Activated naive CD8-positive, alpha-beta T cell treated with anti-CD3 and anti-CD28 coated beads for 36 hours (primary cell): Measurements from ENCODE around the gene OTOP3. TPM values are rescaled to one million over a fixed set of nuclear protein-coding genes. Genes with fewer than 3 reads are reported as not detected.
A peak's percentile ranks its signal among the peaks of the same experiment; 100 is the strongest.

Experiments
- DNase-seq: peaks from one replicate; pipeline ENCODE4 v3.0.0; 2021
- H3K27ac Mint-ChIP-seq: one replicate; pipeline ENCODE4 v1.8.0; 2022; ENCODE audit warnings: mild to moderate bottlenecking, moderate library complexity, mixed read lengths
- H3K27me3 Mint-ChIP-seq: one replicate; pipeline ENCODE4 v1.8.0; 2022; ENCODE audit warnings: mild to moderate bottlenecking, mixed read lengths
- H3K36me3 Mint-ChIP-seq: one replicate; pipeline ENCODE4 v1.8.0; 2021; ENCODE audit warnings: mild to moderate bottlenecking, mixed read lengths
- H3K4me1 Mint-ChIP-seq: one replicate; pipeline ENCODE4 v1.8.0; 2021; ENCODE audit warnings: mixed read lengths
- H3K4me3 Mint-ChIP-seq: one replicate; pipeline ENCODE4 v1.8.0; 2022; ENCODE audit warnings: mild to moderate bottlenecking, moderate library complexity, mixed read lengths
- H3K9me3 Mint-ChIP-seq: one replicate; pipeline ENCODE4 v1.8.0; 2022; ENCODE audit warnings: mixed read lengths
- total RNA-seq, 2 experiments: library from RNA; stranded (reverse); gene quantifications; one replicate each; pipeline ENCODE4 v1.2.3, GENCODE V29; 2021

The OTOP3 gene
- total RNA-seq, 2 experiments from 2014 or later = not detected

GRCh38 chr17:74922694-74923537 is 12.8 kb upstream of the OTOP3 start, which contains the start of gene USH1G:
Gene USH1G, minus strand, starts transcription at chr17:74923255. Its CDS starts 182 bp downstream, at chr17:74923073.
- Mint-ChIP-seq H3K27me3 (peaks cover 84% of the 10 kb centered on the region), H3K4me3 (peak within 1 kb of the TSS; percentile 2)
- DNase-seq = no peak

GRCh38 chr17:74923538-74924249 is 12.0 kb upstream of the OTOP3 start:
- H3K27me3 Mint-ChIP-seq = peaks cover 84% of the 10 kb centered on the region

More at GRCh38 chr17:74922694-74923537, 12.8 kb upstream of the OTOP3 start, which contains the start of gene USH1G:
- Mint-ChIP-seq H3K27ac (no peak within 1 kb of the TSS), H3K9me3 (no peaks in the 10 kb centered on the region), H3K4me1 (no peaks in the 10 kb centered on the region), H3K36me3 (no peaks in the 10 kb centered on the region)

GRCh38 chr17:74924250-74924948 is 11.3 kb upstream of the OTOP3 start, which contains the start of gene OTOP2:
Gene OTOP2, plus strand, starts transcription at chr17:74924273. Its CDS starts 360 bp downstream, at chr17:74924633.
- no peaks in the 10 kb centered on the region for H3K9me3 Mint-ChIP-seq
- no peak within 1 kb of the TSS for H3K27ac Mint-ChIP-seq
- H3K36me3 Mint-ChIP-seq = no peaks in the 10 kb centered on the region
- H3K4me1 Mint-ChIP-seq = no peaks in the 10 kb centered on the region
- no peak within 1 kb of the TSS for H3K4me3 Mint-ChIP-seq
- peaks cover 77% of the 10 kb centered on the region for H3K27me3 Mint-ChIP-seq
- no peak for DNase-seq

More at GRCh38 chr17:74923538-74924249, 12.0 kb upstream of the OTOP3 start:
- no peaks in the 10 kb centered on the region for H3K4me1 Mint-ChIP-seq
- H3K9me3 Mint-ChIP-seq = no peaks in the 10 kb centered on the region
- no peak overlapping the region for H3K27ac Mint-ChIP-seq
- peak; percentile 74 for DNase-seq
- no peaks in the 10 kb centered on the region for H3K36me3 Mint-ChIP-seq
- no peak overlapping the region for H3K4me3 Mint-ChIP-seq

GRCh38 chr17:74925242-74925641 is 10.5 kb upstream of the OTOP3 start:
- no peak for DNase-seq
- H3K9me3 Mint-ChIP-seq = no peaks in the 10 kb centered on the region
- no peak overlapping the region for H3K27ac Mint-ChIP-seq
- H3K4me3 Mint-ChIP-seq = no peak overlapping the region
- peaks cover 75% of the 10 kb centered on the region for H3K27me3 Mint-ChIP-seq
- H3K36me3 Mint-ChIP-seq = no peaks in the 10 kb centered on the region
- H3K4me1 Mint-ChIP-seq = no peaks in the 10 kb centered on the region

- no peak for DNase-seq
- Mint-ChIP-seq H3K27ac (no peak overlapping the region), H3K4me3 (no peak overlapping the region), H3K27me3 (peaks cover 76% of the 10 kb centered on the region), H3K4me1 (no peaks in the 10 kb centered on the region), H3K9me3 (no peaks in the 10 kb centered on the region), H3K36me3 (no peaks in the 10 kb centered on the region)
Observed at GRCh38 chr17:74928786-74929185, 6.9 kb upstream of the OTOP3 start.

GRCh38 chr17:74930535-74931036 is 5.1 kb upstream of the OTOP3 start:
- H3K4me3 Mint-ChIP-seq = no peak overlapping the region
- H3K27ac Mint-ChIP-seq = no peak overlapping the region
- no peaks in the 10 kb centered on the region for H3K9me3 Mint-ChIP-seq
- H3K27me3 Mint-ChIP-seq = peaks cover 71% of the 10 kb centered on the region
- no peaks in the 10 kb centered on the region for H3K4me1 Mint-ChIP-seq
- no peak for DNase-seq
- no peaks in the 10 kb centered on the region for H3K36me3 Mint-ChIP-seq

- peaks cover 73% of the 10 kb centered on the region for H3K27me3 Mint-ChIP-seq
- H3K9me3 Mint-ChIP-seq = no peaks in the 10 kb centered on the region
- H3K4me3 Mint-ChIP-seq = no peak overlapping the region
- H3K4me1 Mint-ChIP-seq = no peaks in the 10 kb centered on the region
- no peak overlapping the region for H3K27ac Mint-ChIP-seq
- DNase-seq = no peak
- H3K36me3 Mint-ChIP-seq = no peaks in the 10 kb centered on the region
Observed at GRCh38 chr17:74935048-74935447, 650 bp upstream of the OTOP3 start.

- no peak for DNase-seq
- H3K4me3 Mint-ChIP-seq = no peak overlapping the region
- peaks cover 63% of the 10 kb centered on the region for H3K27me3 Mint-ChIP-seq
- no peak overlapping the region for H3K27ac Mint-ChIP-seq
- no peaks in the 10 kb centered on the region for H3K9me3 Mint-ChIP-seq
- no peaks in the 10 kb centered on the region for H3K4me1 Mint-ChIP-seq
- no peaks in the 10 kb centered on the region for H3K36me3 Mint-ChIP-seq
Observed at GRCh38 chr17:74936470-74936799, 737 bp downstream of the OTOP3 start.

GRCh38 chr17:74937064-74938051 is 1.7 kb downstream of the OTOP3 start:
- Mint-ChIP-seq H3K4me1 (no peaks in the 10 kb centered on the region), H3K4me3 (no peak overlapping the region), H3K36me3 (no peaks in the 10 kb centered on the region), H3K9me3 (no peaks in the 10 kb centered on the region), H3K27me3 (peaks cover 65% of the 10 kb centered on the region), H3K27ac (no peak overlapping the region)
- no peak for DNase-seq

GRCh38 chr17:74938194-74938950 is 2.7 kb downstream of the OTOP3 start:
- no peak for DNase-seq
- Mint-ChIP-seq H3K27me3 (peaks cover 56% of the 10 kb centered on the region), H3K4me1 (no peaks in the 10 kb centered on the region), H3K9me3 (no peaks in the 10 kb centered on the region), H3K27ac (no peak overlapping the region), H3K4me3 (no peak overlapping the region), H3K36me3 (no peaks in the 10 kb centered on the region)

- H3K36me3 Mint-ChIP-seq = no peaks in the 10 kb centered on the region
- no peaks in the 10 kb centered on the region for H3K4me1 Mint-ChIP-seq
- H3K27me3 Mint-ChIP-seq = peaks cover 49% of the 10 kb centered on the region
- no peak for DNase-seq
- no peak overlapping the region for H3K27ac Mint-ChIP-seq
- H3K4me3 Mint-ChIP-seq = no peak overlapping the region
- H3K9me3 Mint-ChIP-seq = no peaks in the 10 kb centered on the region
Observed at GRCh38 chr17:74939534-74939933, 3.8 kb downstream of the OTOP3 start.

- Mint-ChIP-seq H3K4me1 (peaks cover 5% of the 10 kb centered on the region), H3K4me3 (no peak overlapping the region), H3K36me3 (no peaks in the 10 kb centered on the region), H3K9me3 (no peaks in the 10 kb centered on the region), H3K27me3 (peaks cover 42% of the 10 kb centered on the region), H3K27ac (no peak overlapping the region)
- no peak for DNase-seq
Observed at GRCh38 chr17:74941128-74941725, 5.5 kb downstream of the OTOP3 start.

- no peak overlapping the region for H3K4me3 Mint-ChIP-seq
Observed at GRCh38 chr17:74943808-74944522, 8.3 kb downstream of the OTOP3 start.

More at GRCh38 chr17:74943808-74944522, 8.3 kb downstream of the OTOP3 start:
- H3K27ac Mint-ChIP-seq = no peak overlapping the region
- no peaks in the 10 kb centered on the region for H3K36me3 Mint-ChIP-seq
- H3K4me1 Mint-ChIP-seq = peaks cover 5% of the 10 kb centered on the region
- no peak for DNase-seq
- peaks cover 23% of the 10 kb centered on the region for H3K27me3 Mint-ChIP-seq
- H3K9me3 Mint-ChIP-seq = no peaks in the 10 kb centered on the region
